GM21737 (cell line): ENCODE data around the gene NOC4L.

Experiments
- ATAC-seq: cut with Tn5 transposase; IDR thresholded peaks from one replicate; pipeline ENCODE4 v1.9.1; 2021; ENCODE audit warnings: mild to moderate bottlenecking, moderate library complexity; ENCODE audit not compliant: unreplicated experiment

NOC4L gene

DNA sequence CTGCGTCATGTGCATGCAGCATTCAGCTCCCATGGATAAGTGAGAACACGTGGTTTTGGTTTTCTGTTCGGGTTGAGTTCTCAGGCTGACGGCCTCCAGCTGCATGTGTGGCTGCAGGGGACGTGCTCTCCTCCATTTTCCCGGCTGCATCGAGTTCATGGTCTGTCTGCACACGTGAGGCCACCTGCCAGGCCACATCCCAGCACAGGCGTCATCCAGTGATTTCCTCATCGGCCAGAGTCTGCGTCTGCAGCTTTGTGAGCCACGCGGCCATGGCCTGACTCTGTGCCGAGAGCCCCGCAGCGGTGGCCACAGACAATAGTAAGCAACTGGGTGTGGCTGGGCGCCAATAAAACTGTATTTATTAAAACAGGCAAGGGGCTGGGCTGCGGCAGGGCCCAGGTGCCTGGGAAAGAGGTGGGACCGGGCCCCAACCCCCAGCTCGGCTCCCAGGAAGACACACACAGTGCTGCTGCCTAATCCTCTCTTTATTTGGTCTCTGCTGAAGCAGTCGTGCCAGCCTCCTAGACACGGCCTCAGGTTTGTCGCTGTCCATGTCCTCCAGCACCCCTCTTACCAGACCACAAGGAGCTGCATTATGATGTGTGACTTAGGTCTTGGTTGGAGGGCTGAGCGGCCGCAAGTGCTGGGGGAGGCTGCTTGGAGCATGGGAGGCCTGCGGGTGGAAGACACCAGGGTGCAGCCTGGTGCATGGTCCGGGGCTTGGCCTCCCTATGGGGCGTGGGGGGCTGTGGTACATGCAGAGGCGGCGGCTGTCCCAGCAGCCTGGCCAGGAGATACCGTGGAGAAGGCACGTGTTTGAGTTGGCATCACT is 52.0 kb downstream of the NOC4L start:
- ATAC-seq, result no peak

DNA sequence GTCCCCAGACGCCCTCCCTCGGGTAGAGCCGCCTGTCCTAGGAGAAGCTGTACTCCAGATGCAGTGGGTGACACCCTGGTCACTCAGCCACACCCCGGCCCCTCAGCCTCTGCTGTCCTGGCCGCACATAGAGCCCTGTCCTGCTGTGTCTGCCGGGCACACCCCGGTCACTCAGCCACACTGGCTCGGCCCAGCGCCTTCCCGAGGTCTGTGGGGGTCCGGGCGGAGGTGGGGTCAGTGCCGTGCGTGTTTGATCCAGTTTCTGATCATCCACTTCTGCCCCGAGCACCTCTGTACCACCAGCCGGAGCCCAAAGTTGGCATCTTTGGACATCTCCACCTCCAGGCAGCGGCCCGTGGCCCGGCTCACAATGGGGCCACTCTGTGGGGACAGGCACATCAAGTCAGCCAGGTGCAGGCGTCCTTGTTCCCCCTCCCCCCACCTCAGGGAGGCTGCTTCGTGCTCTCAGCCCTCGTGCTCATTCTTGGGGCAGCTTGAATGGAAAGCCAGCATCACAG is 52.7 kb downstream of the NOC4L start:
- no peak for ATAC-seq

DNA sequence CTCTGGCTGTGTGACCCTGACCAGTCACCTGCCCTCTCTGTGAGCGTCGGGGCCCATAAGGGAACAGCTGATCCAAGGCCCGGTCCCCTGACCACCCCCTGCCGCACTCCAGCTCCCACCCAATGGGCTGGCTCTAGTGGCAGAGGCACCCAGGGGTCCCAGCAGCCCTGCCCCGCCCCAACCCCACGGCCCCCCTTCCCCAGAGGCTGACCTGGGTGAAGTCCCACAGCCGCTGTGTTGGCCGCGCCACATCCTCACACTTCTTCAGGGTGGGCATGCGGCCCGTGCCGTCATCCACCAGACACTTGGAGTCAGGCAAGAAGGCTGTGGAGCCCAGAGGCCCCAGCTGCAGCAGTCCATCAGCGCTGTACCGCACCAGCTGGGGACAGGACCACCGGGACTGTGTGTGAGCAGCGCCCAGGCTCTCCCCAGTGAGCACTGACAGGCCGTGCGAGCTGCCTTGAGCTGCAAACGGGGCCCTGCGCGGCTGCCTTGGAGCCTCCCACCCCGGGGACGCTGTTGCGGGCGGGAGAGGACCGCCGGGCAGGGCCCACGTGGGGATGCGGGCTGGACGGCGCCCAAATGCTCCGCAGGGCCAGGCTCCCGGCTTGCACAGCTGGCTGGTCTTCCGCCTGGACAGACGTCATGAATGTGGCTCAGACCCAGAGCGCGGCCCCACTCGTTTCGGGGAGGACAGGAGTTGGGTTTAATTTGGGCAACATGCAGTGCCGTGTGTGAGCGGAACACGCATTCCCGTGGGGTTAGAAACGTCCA is 53.5 kb downstream of the NOC4L start:
- no peak for ATAC-seq

DNA sequence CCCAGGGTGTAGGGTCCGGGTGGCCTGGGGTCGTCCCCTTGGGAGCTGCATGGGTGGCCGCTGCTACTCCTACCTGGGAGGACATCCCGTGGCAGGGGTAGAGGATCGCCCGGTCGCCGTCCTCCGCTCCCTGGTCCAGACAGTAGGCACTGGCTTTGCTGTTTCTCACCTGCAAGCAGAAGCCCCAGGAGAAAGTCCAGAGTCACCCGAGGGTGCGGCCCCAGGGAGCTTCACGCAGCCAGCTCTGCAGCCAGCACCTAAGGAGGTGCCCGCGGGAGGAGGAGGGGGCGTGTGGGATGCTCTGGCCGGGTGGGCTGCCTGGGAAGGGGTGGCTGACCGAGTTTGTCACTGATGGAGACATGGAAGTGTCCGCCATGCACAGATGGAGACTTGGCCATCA is 54.8 kb downstream of the NOC4L start:
- ATAC-seq, result no peak

DNA sequence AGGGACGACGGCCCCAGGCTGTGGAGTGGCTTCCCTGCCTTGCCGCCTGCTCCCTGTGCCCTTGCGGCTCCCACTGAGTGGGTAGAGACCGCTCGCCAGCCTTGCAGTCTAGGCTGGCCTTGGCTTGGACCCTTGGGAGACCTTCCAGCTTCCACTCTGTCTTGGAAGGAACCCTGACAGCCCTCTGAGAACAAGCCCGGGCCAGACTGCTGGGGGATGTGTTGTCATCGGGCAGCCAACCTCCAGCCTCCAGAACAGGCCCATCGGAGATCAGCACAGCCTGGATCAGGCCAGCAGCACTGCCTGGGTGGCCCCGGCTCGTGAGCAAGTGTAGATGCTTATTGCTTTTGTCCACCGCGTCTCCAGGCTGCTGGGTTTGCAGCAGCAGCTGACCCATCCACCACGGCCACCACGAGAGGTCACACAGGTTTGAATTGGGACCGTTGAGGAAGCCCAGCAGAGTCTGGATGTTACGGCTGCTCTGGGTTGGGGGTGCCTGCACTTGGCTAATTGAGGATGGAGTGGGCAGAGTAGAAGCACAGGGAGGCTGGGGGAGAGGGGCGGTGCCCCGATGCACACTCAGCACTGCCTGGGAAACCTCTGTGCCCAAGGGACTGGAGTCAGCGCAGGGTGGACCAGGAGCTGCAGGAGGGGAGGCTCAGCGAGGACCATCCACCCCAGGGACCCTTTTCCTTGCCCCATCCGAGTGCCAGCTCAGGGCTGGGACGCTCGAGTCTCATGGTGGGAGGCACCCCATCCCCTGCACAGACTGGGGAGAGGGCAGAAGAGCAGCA is 55.5 kb downstream of the NOC4L start:
- no peak for ATAC-seq

DNA sequence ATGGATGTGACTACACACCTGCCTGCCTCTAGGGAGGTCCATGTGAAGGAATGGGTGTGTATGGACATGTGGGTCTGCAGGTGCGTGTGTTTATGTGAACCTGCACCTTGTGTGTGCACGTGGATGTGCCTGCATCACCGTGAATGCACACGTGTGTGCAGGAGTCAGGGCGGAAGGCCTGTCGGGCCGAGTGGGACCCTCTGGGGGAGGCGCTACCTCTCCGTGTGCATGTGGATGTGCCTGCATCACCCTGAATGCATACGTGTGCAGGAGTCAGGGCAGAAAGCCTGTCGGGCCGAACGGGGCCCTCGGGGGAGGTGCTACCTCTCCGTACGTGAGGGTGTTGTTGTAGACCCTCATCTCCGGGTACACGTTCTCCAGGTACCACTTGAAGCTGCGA is 56.5 kb downstream of the NOC4L start:
- no peak for ATAC-seq

DNA sequence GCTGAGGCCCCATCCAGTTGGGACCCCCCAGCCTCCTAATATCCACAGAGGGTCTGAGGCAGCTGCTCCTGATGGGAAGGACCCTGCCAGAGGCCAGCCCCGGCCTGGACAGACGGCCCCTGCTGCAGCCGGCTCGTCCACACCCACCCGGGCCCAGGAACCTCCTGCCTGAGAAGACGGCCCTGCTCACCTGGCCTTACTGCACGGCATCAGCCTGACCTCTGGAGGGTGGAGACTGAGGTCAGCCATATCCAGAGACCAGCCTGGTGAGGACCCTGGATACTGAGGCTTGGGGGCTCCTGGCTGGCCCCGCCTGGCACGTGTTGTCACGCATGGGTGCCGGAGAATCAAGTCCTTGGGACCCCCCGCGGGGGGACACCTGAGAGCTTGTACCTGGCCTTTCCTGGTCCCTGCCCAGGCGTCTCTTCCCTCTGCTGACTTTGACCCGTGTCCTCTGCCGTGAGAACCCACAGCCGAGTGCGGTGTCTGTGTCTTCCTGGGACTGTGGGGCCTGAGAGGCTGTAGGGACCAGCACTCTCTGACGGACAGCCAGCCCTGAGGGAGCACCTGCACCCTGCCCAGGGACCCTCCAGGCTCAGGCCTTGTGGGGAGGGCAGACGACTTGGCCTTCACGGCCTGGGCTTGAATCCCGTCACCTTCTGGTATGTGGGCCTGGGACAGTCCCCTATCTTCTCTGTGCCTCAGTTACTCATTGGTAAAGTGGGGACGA is 57.3 kb downstream of the NOC4L start:
- no peak for ATAC-seq
